D341Med (cell line): ENCODE results near the gene IL17A.

Source experiments
- DNase-seq: peaks from one replicate; pipeline ENCODE4 v3.0.0; 2012; ENCODE audit warnings: low spot score

The IL17A gene

GRCh38 chr6:52216932-52217575 is 30.9 kb downstream of the IL17A start:
- DNase-seq = no peak

- no peak for DNase-seq
These were observed 31.6 kb downstream of the IL17A start for GRCh38 chr6:52217761-52218160.

GRCh38 chr6:52221302-52221701 is 35.1 kb downstream of the IL17A start:
- DNase-seq = no peak

- no peak for DNase-seq
These were observed 41.3 kb downstream of the IL17A start for GRCh38 chr6:52227495-52227894.

GRCh38 chr6:52230685-52231084 is 44.5 kb downstream of the IL17A start:
- DNase-seq = no peak

- no peak for DNase-seq
These were observed 45.4 kb downstream of the IL17A start for GRCh38 chr6:52231406-52232127.

- DNase-seq = no peak
These were observed 46.8 kb downstream of the IL17A start for GRCh38 chr6:52233005-52233404.

DNA sequence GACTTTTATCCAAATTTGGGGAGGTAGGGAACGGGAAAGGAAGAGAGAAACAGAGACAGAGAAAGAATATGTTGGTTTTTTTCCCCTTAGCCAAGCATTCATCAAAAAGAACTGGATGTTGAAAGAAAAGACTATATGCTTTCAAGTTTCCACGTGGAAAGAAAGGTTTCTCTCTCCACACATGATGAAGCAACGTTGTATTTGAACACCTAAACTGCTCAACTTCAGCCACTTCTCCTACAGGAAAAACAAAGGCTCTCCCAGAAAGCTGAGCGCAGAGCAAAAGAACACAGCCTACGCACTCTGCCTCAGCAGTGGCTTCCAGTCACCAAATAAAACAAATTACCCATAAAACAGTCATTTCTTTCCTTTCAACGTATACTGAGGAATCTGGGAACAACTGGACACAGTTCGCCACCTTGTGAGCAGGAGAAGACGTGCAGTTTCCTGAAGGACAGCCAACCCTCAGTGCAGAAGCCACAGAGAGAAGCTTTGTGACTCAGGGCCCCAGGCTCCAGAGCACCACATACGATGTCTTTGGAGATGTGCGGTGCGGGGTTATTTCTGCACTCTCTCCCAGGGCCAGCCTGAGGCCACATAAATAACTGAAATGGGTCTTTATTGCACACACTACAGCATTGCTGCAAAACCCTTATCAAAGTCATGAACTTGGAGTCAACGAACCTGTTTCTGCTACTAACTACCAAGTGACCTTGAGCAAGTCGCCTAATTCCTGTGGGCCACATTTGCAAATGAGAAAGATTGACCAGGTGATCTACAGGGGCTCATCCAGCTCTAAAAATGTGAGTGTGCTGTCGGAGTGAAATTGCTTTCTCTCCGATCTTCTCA is 48.0 kb downstream of the IL17A start:
- peak; percentile 70 for DNase-seq
